Stimulated activated CD4-positive, alpha-beta T cell treated with anti-CD3 and anti-CD28 coated beads, Interleukin-1b, Interleukin-23, amount 100 ng/mL, for 48 hours (primary cell): ENCODE measurements around the gene ELL.
"Not testable (repeated sequence)": the region's sequence is repeated elsewhere in the genome, so short reads cannot be mapped to it uniquely, and the experiment has no call there.

Source experiments
- DNase-seq: peaks from one replicate; pipeline ENCODE4 v3.0.0-alpha.2; 2020

The ELL gene

DNA sequence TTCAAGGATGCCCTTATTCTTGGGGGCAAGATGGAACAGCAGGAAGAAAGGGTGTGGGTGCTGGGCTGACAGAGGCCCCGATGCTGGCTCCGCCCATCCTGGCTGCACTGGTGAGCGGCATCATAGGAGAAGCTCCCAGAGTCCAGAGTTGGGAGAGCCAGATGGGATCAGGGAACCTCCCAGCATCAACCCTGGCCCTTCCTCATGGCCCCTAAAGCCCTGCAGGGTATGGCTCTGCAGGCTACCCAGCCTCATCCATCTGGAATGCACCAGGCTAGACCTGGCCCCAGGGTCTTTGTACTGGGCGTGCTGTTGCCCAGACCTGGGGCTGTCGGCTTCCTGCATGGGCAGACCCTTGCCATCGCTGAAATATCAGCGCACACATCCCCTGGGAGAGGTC is 7.9 kb upstream of the ELL start:
- DNase-seq, result no peak

DNA sequence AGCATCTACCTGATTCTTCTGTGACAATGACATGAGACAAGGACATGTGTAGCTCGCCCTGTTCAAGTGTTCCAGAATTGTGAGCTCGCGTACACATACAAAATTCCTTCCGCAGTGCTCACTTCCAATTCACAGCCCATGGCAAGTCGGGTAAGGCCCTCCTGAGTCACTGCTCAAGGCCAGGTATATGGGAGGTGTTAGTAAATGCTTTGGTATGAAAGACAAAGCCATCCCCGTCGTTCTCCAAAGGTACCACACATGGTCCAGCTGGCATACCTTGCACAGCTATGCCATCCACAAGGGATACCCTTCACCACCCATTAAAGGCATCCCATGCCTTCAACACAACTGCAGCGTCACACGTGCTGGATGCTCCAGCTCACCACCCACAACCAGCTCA is 4.4 kb upstream of the ELL start:
- no peak for DNase-seq

GRCh38 chr19:18523841-18524240 is 2.0 kb upstream of the ELL start:
- DNase-seq, result no peak

GRCh38 chr19:18522862-18523440 is 1.1 kb upstream of the ELL start:
- DNase-seq, result not testable (repeated sequence)

- DNase-seq, result peak; percentile 100
Observed at GRCh38 chr19:18522124-18522861, 423 bp upstream of the ELL start.

- DNase-seq, result no peak
Observed at GRCh38 chr19:18520848-18521691, 800 bp downstream of the ELL start.

- DNase-seq, result peak; percentile 60
Observed at GRCh38 chr19:18519962-18520847, 1.7 kb downstream of the ELL start.

DNA sequence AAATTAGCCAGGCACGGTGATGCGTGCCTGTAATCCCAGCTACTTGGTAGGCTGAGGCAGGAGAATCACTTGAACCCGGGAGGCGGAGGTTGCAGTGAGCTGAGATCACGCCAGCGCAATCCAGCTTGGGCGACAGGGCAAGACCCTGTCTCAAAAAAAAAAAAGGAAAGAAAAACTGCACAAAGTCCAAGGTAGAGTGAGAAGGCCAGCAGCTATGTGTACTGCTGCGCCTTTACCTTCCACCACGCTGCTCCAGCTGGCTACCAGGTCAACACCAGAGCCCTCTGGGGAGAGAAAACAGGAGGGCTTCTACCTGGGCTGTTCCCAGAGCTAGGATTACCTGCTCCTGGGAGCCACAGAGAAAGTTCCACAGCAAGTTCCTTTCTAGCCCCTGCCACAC is 3.2 kb downstream of the ELL start:
- no peak for DNase-seq

GRCh38 chr19:18517606-18518005 is 4.3 kb downstream of the ELL start:
- no peak for DNase-seq

DNA sequence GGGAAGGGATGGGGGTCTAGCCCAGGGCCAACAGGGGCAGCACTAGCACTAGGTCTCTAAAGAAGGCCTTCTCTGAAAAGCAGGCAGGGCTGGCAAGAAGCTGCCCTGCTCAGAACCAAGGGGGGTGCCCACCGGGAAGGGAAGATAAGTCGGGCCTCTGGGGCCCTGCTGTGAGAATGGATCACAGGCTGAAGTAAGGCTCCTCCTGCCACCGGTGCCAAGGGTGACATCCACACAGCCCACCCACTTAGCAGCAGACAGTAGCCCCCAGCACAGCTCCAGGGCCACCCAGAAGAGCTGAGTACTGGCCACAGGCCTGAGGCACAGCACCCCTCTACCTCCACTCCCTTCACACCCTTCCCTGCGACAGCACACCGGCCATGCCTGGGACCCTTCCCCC is 5.9 kb downstream of the ELL start:
- no peak for DNase-seq

DNA sequence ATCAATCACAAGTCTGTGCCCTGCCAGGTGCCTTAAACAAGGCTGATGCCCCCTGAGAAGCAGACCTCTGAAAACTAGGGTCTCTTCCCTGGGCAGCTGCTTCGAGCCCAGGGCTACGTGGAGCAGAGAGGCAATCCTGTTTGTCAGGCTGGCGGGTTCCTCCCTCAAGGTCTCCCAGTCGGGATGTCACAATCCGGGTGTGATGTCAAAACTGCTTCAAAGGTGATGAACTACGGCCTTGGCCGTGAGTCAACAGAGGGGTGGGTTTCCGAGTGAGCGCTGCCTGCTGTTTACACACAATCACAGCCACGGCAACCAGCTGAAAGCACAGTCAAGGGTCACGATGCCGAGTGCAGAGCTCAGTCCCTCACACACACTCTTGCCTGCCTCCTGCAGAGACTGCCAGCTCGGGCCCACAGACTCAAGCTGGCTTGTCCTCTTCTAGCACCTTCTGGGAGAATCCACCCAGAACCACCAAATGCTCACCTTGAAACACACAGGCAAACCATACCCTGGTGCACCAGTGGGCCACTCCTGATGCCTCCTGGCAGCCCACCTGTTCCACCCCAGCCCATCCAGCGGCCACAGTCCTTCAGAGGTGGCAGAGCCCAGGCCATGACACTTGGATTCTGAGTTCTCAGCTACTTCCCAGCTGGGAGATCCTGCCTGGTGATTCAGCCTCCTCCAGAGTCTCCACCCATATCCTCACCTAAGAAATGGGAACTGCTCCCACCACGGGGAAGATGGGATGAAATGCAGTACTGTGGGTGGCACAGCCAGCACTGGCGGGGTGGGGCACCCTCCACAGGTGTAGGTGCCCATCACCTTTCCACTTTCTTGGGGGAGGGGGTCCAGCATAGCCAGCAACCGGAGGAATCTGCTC is 6.8 kb downstream of the ELL start:
- no peak for DNase-seq

GRCh38 chr19:18513868-18514267 is 8.0 kb downstream of the ELL start:
- no peak for DNase-seq

DNA sequence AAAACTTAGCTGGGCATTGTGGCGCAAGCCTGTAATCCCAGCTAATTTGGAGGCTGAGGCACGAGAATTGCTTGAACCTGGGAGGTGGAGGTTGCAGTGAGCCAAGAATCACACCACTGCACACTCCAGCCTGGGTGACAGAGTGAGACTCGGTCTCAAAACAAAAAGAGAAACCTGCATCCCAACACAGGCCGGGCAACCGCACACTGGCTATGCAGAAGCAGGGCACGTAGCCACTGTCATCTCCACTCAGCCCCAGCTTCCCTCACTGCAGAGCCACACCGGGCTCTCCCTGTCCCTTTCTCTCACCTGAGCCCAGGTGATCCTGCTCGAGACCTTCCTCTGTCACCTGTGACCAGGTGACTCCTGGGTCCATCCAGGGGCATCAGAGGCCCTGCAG is 11.7 kb downstream of the ELL start:
- no peak for DNase-seq

- DNase-seq, result no peak
Observed at GRCh38 chr19:18508585-18508984, 13.3 kb downstream of the ELL start.

DNA sequence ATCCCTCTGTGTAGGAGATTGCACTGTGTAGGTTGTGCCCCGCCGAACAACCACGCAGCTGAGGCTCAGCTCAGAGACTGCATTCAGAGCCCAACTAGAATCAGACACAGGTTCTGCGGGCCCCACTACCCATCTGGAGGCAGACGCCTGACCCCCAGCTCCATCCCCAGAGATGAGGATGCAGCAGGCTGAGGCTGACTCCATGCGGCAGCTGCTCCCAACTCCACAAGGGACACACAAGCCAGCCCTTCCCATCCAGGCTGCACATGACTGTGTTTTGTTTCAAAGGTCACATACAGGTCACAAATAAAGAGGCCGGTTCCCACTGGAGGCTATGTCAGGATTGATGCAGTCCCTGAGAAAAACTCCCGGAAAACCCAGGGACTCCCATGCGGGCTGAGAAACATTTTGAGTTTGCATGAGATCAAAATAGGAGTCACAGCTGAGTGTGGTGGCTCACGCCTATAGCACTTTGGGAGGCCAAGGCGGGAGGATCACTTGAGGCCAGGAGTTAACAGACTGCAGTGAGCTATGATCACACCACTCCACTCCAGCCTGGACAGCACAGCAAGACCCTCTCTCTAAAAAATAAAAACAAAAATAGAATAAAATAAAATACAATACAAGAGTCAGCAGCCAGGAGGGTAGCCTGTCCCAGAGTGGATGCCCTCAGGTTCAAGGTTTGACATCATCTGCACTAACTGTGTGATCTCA is 14.0 kb downstream of the ELL start:
- no peak for DNase-seq

- DNase-seq, result no peak
Observed at GRCh38 chr19:18507021-18507726, 14.7 kb downstream of the ELL start.

- DNase-seq, result no peak
Observed at GRCh38 chr19:18506101-18506930, 15.6 kb downstream of the ELL start.

GRCh38 chr19:18504886-18505610 is 16.8 kb downstream of the ELL start:
- peak; percentile 36 for DNase-seq
